ENCODE measurements around the gene C17orf107. TPM values are rescaled to one million over a fixed set of nuclear protein-coding genes. Genes with fewer than 3 reads are reported as not detected.
"Not testable (repeated sequence)": the region's sequence is repeated elsewhere in the genome, so short reads cannot be mapped to it uniquely, and the experiment has no call there.

C17orf107 gene
- total RNA-seq, 1 donor from 2014 or later = 3.7 TPM

- DNase-seq (ENCODE audit: low spot score, unreplicated experiment) = no peak
- peaks cover 1% of the 10 kb centered on the region for H3K36me3 Mint-ChIP-seq (ENCODE audit: insufficient read depth)
- H3K27ac Mint-ChIP-seq = no peak overlapping the region
- H3K9me3 Mint-ChIP-seq (ENCODE audit: low read depth) = no peaks in the 10 kb centered on the region
- peaks cover 30% of the 10 kb centered on the region for H3K27me3 Mint-ChIP-seq
- TF ChIP-seq CTCF (IDR thresholded peaks at IDR 0.05; ENCODE audit: unreplicated experiment) = no peak
- H3K4me3 Mint-ChIP-seq (ENCODE audit: low read depth) = no peak overlapping the region
- peaks cover 8% of the 10 kb centered on the region for H3K4me1 Mint-ChIP-seq (ENCODE audit: low read depth)
Observed at GRCh38 chr17:4902540-4902939, 3.2 kb downstream of the C17orf107 start.

- peaks cover 8% of the 10 kb centered on the region for H3K4me1 Mint-ChIP-seq (ENCODE audit: low read depth)
- peak; percentile 75 for TF ChIP-seq CTCF (IDR thresholded peaks at IDR 0.05; ENCODE audit: unreplicated experiment)
- no peaks in the 10 kb centered on the region for H3K9me3 Mint-ChIP-seq (ENCODE audit: low read depth)
- H3K36me3 Mint-ChIP-seq (ENCODE audit: insufficient read depth) = peaks cover 1% of the 10 kb centered on the region
- H3K27ac Mint-ChIP-seq = peak within 1 kb of the TSS; percentile 32
- DNase-seq (ENCODE audit: low spot score, unreplicated experiment) = peak; percentile 63
- peaks cover 30% of the 10 kb centered on the region for H3K27me3 Mint-ChIP-seq
- H3K4me3 Mint-ChIP-seq (ENCODE audit: low read depth) = no peak within 1 kb of the TSS
Observed at GRCh38 chr17:4903051-4903818, 3.9 kb downstream of the C17orf107 start, which contains the start of gene CHRNE. CHRNE (minus strand) TSS chr17:4903098; CDS start chr17:4903063, 35 bp downstream.

GRCh38 chr17:4906642-4907041 lies 7.3 kb downstream of the C17orf107 start:
- H3K4me3 Mint-ChIP-seq (ENCODE audit: low read depth); DNase-seq (ENCODE audit: low spot score, unreplicated experiment); H3K9me3 Mint-ChIP-seq (ENCODE audit: low read depth); H3K36me3 Mint-ChIP-seq (ENCODE audit: insufficient read depth); H3K27ac Mint-ChIP-seq; H3K4me1 Mint-ChIP-seq (ENCODE audit: low read depth): not testable (repeated sequence)
- H3K27me3 Mint-ChIP-seq = peaks cover 20% of the 10 kb centered on the region

- no peak for TF ChIP-seq CTCF (IDR thresholded peaks at IDR 0.05; ENCODE audit: unreplicated experiment)
- Mint-ChIP-seq H3K4me3 (ENCODE audit: low read depth) (no peak overlapping the region), H3K9me3 (ENCODE audit: low read depth) (no peaks in the 10 kb centered on the region), H3K27me3 (peaks cover 12% of the 10 kb centered on the region), H3K4me1 (ENCODE audit: low read depth) (peaks cover 9% of the 10 kb centered on the region), H3K27ac (no peak overlapping the region), H3K36me3 (ENCODE audit: insufficient read depth) (no peaks in the 10 kb centered on the region)
- no peak for DNase-seq (ENCODE audit: low spot score, unreplicated experiment)
Observed at GRCh38 chr17:4908301-4908700, 9.0 kb downstream of the C17orf107 start.

GRCh38 chr17:4908711-4909496 lies 9.6 kb downstream of the C17orf107 start:
- H3K9me3 Mint-ChIP-seq (ENCODE audit: low read depth) = no peaks in the 10 kb centered on the region
- H3K27ac Mint-ChIP-seq = no peak overlapping the region
- H3K4me1 Mint-ChIP-seq (ENCODE audit: low read depth) = peaks cover 5% of the 10 kb centered on the region
- H3K4me3 Mint-ChIP-seq (ENCODE audit: low read depth) = no peak overlapping the region
- peaks cover 10% of the 10 kb centered on the region for H3K27me3 Mint-ChIP-seq
- peak; percentile 73 for DNase-seq (ENCODE audit: low spot score, unreplicated experiment)
- peak; percentile 78 for TF ChIP-seq CTCF (IDR thresholded peaks at IDR 0.05; ENCODE audit: unreplicated experiment)
- no peaks in the 10 kb centered on the region for H3K36me3 Mint-ChIP-seq (ENCODE audit: insufficient read depth)

Data from progenitor cell of endocrine pancreas (in vitro differentiated cells).